GM12874 (cell line): ENCODE results near the gene MINDY4.

Experiments
- CTCF ChIP-seq: IDR thresholded peaks from 2 replicates; pipeline ENCODE4 v1.5.1; 2011; ENCODE audit warnings: low read depth, mild to moderate bottlenecking, control low read depth, low read length, moderate library complexity; ENCODE audit not compliant: insufficient read depth

MINDY4 gene

GRCh38 chr7:30905078-30906012 lies 134.1 kb downstream of the MINDY4 start:
- TF ChIP-seq CTCF = no peak

DNA sequence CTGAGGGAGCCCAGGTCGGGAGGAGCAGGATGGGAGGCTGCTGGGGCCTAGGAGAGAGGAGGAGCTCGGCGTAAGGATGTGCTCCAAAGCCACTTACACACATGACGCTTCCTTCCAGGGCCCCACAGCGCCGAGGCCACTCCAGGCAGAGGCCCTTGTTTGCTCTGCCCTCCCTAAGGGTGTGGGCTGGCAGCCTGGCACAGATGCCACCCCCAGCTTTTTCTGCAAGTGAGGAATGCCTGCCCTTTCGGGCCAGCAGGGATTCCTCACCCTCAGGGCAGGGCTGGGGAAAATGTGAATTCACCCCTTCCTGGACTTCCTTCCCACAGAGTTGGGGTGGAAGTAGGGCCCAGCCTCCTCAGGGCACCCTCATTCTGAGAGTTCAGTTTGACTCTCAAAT lies 134.8 kb downstream of the MINDY4 start:
- no peak for TF ChIP-seq CTCF

DNA sequence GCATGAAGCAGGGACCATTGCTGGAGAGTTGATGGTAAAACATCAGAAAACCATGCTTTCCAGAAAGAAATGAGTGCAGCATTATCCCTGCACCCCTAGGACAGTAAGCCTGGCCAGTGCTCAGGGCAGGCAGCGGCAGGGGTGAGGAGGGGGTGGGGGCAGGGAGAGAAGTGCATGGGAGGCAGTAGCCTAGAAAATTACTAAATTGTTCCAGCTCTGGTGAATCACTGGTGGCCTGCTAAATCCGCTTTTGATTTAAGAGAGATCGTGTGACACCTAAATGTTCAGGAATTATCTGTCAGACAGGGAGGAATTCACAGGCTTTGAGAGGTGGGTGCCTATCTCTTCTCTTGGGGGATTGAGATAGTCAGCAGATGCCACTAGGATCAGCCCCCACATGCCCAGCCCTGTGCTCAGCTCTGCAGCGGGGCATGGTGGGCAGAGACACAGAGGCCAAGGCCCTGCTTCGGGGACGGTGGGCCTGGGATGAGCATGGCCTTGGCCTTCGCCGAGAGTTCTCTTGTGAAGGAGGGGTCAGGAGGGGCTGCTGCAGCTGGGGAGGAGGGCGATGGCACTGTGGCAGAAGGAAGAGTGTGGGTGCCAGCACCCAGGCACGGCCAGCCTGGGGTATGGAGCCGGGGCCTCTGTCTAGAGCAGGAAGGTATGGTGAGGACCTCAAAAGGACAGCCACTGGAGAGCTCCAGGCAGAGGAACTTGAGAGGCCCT lies 135.5 kb downstream of the MINDY4 start:
- no peak for TF ChIP-seq CTCF

GRCh38 chr7:30907527-30908267 lies 136.5 kb downstream of the MINDY4 start:
- no peak for TF ChIP-seq CTCF

GRCh38 chr7:30908681-30909080 lies 137.5 kb downstream of the MINDY4 start:
- TF ChIP-seq CTCF = peak; percentile 25; the same call in 1 of the 2 replicates

- no peak for TF ChIP-seq CTCF
Observed at GRCh38 chr7:30909431-30909830, 138.2 kb downstream of the MINDY4 start.

DNA sequence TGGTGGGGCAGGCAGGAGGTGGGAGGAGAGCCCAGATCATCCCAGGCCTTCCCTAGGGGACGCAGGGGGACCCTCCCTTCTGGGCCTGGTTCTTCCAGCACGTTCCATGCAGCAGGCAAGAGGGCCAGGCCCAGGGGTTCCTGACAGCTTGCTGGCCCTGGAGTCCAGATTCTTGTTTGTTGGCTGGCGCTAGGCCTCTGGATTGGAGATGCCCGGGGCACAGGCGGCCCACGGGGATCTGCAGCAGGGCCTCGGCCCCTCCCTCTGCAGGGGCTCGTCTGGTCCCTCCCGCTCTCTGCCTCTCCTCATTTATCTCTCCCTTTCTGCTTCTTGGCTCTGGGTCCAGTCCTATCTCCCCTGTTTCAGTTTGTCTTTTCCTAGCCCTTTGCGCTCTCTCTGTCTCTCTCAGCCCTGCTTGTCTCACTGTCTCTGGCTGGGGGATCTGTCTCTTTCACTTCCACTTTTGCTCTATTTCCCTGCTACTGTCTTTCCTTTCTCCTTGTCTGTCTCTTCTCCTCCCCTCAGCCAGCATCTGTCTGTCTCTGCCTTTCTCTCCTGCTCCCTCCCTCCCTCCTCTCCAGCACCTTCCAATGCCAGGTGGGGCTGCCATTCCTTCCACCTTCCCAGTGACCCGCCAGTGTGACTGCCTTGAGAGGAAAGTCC lies 139.3 kb downstream of the MINDY4 start:
- no peak for TF ChIP-seq CTCF
